Activated CD8-positive, alpha-beta memory T cell treated with anti-CD3 and anti-CD28 coated beads, Interleukin-2, amount 50 U/mL, for 24 hours (primary cell): ENCODE measurements around the gene AGER.
"Not testable (repeated sequence)": the region's sequence is repeated elsewhere in the genome, so short reads cannot be mapped to it uniquely, and the experiment has no call there.

Source experiments
- DNase-seq: peaks from one replicate; pipeline ENCODE4 v3.0.0-alpha.2; 2020; ENCODE audit errors: extremely low read depth

Gene AGER

DNA sequence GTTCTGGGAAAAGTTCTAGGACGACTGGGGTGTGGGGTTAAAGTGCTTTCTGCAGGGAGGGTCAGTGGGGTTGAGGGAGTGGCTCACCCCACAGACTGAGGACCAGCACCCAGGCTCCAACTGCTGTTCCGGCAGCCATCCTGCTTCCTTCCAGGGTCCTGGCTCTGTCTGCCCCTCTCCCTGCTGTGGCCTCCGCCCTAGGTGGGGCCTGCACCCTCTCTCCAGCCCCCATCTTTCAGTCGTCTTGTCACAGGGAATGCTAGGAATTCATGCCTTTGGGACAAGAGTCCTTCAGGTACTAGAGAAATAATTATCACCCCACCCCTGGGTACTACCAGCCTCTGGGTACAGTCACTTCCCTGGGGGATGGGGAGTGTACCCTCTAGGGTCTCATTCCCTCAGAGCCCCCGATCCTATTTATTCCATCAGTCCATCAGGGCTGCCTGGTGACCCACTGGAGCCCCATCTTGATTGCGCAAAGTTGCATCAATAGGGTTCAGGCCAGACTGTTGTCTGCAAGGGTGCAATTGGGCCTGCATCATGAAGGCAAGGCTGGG, at the start of gene AGER:
TSS of gene AGER (minus strand) at position 170 of the 557 bp plus-strand sequence. CDS start at position 139, 31 bp downstream.
- no peak for DNase-seq

DNA sequence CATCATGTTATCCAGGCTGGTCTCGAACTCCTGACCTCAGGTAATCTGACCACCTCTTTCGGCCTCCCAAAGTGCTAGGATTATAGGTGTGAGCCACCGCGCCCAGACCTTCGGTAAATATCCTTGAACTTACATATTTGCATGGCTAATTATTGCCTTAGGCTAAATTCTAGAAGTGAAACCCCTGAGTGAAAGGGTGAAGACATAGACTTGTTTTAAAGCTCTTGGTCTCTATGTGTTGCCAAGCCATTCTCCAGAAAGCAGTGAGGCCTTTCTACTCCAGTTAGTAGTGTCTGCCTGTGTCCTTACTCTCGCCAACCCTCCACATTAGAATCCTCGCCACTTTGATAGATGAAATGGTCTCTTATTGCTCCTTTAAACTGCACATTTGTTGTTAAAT, 42.4 kb upstream of the AGER start:
- DNase-seq, result no peak

DNA sequence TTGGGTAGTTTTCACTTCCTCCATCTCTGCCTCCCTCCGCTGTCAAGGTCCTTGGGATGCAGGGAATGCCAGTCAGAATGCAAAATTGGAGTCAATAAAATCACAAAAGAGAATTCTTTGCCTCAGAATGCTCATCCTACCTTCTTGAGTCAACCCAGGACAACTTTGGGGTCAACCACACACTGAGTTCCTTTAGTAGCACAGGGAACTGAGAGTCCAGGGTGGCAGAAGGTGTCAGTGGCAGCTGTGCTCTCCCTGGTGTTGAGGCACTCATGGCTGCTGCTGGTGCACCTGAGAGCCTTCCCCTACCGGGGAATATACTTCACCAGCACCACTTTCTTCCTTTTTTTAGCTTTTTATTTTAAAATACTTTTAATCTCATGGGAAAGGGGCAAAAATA, 40.6 kb upstream of the AGER start:
- no peak for DNase-seq

DNA sequence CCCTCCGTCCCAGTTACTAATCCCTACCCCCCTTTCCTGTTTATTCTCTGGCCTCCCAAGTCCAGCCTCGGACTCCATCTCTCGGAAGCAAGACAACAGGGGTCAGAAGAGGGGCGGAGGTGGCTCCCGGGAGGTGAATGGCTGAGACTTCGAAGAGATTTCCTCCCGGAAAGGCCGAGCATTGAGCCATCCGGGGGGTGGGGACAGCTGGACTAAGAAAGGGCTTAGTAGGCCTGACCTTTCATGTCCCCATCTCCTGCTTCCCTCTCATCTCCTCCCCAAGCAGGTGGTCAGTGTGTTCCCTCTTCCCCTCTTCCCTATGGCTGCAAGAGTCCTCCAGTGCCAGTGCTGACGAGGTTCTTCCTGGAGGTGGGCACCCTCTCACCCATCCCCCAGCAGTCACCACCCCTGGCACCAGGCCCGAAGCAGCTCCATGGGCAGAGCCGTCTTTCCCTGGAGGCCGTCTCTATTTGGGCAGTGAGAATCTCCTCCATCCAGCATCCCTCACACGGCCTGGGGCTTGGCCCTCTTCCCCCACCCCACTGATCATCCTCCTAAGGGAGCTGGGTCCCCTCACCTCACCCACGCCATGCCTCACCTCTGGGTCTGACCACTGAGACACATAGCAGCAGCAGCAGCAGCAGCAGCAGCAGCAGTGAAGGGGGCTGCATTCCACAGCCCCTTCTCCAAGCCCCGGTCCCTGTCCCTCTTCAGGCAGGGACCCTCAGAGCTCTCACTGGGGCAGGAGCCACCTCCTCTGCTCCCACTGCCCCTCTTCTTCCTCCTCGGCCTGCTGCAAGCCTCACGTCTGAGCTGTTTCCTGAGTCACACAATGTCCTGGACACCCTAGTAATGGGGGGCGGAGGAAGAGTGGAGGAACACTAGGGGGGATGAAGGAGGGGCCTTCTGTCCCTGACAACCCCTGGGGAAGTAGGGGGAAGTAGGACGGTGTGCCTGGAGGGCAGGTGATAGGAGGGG, 39.5 kb upstream of the AGER start, which contains the start of gene NOTCH4:
TSS of gene NOTCH4 (minus strand) at position 810 of the 978 bp plus-strand sequence. CDS start at position 671, 139 bp downstream.
- no peak for DNase-seq

DNA sequence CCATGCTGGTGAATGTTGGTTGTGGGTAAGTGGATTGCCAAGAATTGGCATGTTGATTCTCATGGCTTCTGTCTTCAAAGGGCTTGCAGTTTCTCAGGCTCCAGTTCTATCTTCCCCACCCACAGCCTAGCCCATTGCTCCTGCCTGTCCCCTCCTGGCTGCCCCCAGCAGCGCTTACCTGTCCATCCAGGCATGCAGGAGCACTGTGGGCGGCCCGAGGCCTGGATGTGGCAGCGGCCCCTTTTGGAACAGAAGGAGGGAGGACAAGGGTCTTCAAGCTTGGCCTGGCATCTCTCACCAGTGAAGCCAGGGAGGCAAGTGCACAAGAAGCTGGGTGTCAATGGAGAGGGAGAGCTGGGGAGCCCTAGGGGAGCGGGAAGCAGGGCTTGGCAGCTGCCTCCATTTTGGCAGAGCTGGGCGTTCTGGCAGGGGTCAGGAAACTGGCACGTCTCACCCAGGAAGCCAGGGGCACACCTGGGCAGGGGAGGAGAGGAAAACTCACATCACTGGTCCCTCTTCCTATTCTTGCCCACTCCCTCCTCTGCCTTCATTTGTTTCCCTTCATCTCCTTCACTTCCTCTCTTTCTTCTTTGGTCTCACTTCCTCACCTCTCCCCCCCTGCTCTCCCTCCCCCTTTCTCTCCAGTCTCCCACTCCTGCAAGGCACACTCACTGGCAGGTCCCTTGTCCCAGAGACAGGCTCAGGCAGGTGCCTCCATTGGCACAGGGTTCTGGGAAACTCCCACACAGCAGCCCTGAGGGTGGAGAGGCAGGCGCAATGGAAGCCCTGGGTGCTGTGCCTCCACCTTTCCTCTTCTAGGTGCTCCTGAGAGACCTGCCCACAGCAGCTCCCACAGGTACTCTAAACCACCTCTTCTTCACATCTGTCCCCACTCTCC, 38.5 kb upstream of the AGER start:
- DNase-seq, result no peak

DNA sequence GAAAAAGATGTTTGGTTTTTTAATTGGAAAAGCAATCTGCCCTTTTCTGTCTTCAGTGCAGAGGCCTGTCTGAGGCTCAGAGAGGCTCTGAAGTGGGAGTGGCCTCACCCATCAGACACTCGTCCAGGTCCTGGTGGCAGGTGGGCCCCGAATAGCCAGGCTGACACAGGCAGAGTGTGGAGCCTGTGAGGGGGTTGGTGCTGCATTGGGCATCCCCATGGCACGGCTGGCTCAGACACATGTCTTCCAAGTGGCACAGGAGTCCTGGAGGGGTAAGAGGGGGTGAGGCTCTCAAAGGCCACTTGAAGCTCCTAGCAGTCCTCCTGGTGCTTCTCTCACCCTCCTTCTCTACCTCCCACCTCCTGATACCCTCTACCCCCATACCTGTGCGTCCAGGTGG, 36.0 kb upstream of the AGER start:
- DNase-seq, result no peak

DNA sequence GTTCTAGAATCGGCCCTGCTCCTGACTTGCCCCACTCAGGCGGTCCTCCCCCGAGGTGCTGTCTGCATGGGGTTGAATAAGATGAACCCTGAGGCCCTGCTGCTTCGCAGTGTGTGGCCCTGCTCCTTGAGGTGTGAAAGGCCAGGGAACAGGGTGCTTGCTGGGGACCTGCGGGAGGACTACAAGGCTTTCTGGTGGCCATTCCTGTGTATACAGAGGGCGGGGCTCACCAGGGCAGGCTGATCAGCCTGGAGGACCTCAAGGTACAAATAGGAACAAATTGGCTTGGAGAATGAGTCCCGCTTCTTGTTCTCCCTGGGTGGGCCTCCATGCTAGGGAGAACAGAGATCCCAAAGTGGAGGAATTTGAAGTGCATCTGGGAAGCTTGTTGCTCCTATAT, 34.1 kb upstream of the AGER start:
- no peak for DNase-seq

DNA sequence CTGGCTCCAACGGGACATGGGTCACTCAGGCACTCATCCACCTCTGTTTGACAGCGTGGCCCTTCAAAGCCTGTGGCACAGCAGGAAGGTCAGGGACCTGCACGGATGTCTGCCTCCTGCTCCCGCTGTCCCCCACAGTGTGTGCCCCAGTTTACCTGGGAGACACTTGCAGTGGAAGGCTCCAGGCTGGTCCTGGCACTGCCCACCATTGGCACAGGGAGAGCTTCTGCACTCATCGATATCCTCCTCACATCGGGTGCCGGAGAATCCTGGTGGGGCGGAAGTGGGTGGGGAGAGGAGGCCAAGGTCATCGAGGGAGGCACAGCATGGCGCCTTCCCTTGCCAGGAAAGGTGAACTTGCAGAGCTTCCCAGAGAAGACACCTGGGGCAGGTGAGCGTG, 32.9 kb upstream of the AGER start:
- no peak for DNase-seq

DNA sequence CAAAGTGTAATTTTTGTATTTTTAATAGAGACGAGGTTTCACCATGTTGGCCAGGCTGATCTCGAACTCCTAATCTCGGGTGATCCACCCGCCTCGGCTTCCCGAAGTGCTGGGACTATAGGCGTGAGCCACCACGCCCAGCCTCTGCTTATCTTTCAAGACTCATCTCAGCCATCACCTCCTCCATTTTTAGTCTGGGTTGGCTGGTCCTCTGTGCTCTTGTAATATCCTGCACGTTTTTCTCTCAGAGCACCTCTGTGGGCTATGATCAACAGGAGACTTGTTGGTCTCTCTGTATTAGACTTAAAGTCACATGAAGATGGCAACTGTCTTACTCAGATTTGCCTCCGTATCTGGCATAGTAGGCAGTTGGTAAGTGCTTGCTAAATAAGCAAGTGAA, 32.2 kb upstream of the AGER start:
- DNase-seq, result no peak

DNA sequence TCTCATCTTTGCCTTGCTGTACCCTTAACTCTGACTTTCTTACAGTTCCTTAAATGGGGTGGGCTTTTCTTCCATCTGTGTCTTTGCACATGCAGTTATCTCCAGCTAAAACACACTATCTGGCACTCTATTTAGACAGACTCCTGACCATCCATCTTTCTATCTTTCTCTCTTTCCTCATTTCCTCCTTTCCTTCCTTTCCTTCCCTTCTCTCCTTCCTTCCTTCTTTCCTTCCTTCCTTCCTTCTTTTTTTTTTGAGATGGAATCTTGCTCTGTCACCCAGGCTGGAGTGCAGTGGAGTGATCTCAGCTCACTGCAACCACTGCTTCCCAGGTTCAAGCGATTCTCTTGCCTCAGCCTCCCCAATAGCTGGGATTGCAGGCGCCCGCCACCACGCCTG, 31.6 kb upstream of the AGER start:
- no peak for DNase-seq

DNA sequence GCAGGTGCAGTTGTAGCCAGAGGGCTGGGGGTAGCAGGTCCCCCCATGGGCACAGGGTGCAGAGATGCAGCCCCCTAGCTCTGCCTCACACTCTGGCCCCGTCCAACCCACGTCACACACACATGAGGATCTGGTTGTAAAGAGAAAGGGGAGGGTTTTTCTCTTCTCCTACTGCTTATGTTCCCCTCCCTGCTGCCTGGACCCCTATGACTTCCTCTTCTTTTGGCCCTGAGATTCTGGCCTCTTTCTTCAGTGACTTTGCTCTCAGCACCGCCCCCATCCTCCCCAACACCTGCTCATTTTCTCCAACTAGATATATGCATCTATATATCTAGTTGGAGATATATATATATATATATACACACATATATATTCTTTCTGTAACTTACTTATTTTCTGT, 30.1 kb upstream of the AGER start:
- DNase-seq, result no peak

DNA sequence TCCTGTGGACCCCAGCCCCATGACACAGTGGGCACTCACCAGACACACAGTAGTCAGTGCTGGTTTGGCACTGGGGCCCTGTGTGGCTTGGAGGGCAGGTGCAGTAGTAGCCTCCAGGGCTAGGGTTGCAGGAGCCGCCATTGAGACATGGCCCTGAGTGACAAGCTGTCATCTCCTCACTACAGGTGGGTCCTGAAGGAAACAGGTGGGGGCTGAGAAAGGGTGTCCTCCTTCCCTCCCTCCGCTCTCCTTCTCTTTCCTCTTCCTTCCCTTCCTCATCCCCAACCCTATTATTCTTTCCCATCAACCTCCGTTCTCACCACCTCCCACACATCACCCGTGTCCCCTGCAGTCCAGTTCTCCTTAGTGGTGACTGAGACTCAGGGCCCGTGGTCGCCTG, 29.6 kb upstream of the AGER start:
- no peak for DNase-seq

DNA sequence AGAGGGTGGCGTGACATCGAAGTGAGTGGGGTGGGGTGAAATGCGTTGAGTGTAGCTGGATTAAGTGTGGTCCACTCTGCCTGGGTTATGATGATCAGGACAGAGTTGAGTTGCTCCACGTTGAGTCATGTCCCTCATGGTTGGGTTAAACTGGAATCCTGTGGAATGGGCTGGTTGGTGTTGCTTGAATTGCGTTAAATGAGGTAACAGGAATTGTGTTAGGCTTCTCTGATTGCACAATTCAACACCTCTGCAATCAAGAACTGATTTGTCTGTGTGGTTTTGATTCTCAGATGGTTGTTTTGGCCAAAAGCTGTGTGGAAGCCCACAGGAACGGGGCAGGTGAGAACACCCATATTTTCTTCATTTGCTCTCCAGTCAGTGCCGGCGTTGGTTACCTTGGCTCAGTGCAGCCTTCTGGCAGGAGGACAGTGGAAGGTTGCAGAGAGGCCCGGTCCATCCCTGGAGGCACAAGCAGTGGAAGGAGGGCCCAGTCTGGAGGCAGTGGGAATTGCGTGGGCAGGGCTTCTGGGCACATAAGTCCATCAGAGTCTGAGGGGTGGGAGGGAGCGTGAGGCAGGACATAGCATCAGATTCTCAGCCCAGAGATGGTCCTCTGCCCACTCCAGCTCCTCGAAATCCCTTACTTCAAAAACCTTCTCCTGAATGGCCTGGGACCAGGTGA, 28.2 kb upstream of the AGER start:
- no peak for DNase-seq

DNA sequence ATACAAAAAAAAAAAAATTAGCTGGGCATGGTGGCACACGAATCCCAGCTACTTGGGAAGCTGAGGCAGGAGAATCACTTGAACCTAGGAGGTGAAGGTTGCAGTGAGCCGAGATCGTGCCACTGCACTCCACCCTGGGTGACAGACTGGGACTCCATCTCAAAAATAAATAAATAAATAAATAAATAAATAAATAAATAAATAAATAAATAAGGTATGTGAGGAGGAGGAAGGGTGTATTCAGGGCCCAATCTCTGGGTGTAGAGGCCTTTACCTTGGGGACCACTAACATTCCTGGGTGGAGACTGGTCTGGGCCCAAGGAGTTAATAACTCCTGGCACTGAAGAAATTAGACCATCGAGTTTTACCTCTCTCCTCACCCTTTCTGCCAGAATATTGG, 27.4 kb upstream of the AGER start:
- not testable (repeated sequence) for DNase-seq

DNA sequence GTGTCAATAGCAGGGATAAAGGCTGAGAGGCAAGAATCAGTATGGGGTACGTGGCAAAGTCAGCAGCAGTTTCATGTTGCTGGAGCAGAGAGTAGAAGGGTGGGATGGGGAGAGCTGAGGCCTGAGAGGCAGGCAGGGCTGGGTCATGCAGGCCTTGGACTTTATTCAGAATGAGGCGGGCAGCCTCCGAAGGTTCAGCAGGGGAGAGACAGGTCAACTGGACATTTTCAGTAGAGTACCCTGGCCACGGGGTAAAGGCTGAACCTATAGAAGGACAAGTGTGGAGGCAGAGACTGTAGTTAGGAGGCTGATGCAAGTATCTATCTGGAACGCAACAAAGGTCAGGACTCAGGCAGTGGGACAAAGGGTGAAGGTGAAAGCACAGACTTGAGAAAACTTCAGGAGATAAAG, 26.1 kb upstream of the AGER start:
- no peak for DNase-seq

DNA sequence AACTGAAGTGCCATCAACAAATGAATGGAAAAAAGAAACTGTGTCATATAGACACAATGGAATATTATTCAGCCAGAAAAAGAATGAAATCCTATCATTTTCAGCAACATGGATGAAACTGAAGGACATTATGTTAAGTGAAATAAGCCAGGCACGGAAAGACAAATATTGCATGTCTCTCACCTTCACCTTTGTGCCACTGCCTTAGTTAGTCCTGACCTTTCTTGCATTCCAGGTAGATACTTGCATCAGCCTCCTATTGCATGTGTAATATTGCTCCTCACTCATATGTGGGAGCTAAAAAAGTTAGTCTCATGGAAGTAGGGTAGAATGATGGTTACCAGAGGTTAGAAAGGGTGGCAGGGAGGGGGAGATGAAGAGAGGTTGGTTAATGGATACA, 24.9 kb upstream of the AGER start:
- DNase-seq, result no peak

DNA sequence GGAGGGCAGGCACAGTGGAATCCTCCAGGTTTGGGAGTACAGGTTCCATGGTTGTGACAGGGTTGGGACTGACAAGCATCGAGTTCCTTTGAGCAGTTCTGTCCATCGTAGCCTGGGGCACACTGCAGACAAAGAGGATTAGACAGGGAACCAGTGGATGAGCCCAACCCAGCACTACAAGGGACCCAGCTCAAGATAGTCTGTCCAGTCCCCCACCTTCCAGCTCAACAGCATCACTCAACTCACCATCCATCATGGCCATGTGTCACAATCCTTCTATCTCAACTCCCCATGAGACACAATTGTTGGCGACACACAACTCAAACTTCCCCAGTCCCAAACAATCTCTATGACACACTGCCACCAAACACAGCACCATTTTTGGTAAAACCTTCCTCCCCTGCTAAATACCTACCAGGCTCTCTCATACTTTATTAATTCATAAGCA, 20.2 kb upstream of the AGER start:
- DNase-seq, result no peak

DNA sequence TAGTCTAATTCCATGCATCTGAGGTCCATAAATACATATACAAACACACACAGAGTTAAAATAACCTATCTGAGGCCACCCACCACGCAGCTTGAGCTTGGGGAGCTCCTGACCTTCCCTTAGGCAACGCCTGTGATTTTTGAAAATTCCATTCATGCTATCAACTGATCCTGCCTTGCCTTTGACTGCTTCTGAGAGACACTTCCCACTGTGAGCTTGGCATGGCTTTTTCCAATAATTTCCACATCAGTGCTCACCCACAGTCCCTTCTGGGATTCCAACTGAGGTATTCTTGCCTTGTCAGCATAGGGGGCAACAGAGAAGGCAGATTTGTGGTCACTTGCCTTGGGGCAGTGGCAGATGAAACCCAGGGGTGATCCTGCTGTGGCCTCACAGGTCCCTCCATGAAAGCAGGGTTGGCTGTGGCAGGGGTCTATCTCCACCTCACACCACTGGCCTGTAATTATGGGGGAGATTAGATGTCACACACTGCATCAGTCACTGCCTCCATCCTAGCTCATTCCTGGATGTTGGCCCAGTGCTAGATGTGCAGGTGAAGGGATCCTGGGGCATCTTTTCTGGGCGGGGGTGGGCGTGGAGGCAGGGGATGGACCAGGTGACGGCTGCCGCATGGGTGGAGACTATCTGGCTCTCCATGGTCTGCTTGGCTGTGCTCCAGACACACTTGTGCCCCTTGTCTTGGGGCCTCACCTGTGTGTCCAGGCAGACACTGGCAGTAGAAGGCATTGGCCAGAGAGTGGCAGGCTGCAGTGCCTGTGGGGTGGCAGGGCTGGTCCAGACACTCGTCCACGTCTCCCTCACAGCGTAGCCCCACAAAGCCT, 19.6 kb upstream of the AGER start:
- no peak for DNase-seq

DNA sequence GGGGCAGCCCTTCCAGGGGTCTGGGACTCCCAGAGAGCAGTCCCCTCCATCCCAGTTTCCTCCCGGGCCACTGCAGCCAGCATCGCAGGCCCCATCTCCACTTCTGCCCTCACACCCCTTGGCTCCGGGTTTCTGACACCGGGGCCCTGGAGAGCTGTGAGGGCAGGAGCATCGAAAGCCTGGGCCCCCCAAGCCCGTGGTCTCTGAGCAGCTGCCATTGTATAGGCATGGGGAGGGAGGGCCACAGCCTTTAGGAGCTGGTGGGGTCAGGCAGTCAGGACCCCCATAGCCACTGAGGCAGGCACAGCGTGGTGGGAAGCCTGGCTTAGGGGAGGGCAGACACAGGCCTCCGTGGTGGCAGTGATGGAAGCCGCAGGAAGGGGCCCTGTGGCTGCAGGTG, 18.1 kb upstream of the AGER start:
- DNase-seq, result no peak

DNA sequence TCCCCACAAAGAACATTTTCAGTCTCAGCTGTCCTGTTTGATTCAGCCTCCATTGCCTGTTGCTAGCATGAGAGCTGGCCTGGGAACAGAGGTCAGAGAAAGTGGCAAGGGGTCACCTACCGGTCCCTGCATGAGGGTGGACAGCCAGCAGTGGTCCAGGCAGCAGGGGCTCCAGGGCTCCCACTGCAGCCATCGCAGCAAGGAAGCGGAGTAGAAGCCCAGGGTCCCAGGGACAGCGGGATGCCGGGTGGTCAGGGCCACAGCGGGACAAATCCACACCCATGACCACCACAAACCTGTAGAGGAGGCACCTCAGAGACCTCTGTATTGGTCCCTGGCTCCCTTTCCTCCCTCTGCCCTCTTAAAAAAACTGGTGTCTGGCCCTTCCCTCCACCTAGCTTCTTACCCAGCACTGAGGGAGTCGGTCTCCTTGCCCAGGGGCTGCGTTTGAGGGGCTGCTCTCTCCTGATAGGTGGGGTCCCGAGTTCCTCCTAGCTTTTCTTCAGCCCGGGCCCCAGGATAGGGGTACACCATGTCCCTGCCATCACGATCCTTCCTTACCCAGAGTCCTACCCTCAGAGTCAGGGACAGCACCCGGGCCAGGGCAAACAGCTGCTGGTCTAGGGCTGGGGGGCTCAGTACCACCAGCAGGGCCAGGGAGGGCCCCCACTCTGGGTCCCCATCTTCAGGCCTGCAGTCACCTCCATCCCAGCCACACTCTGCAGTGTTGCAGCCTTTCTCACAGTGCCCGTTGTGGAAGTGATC, 16.8 kb upstream of the AGER start:
- no peak for DNase-seq
